SK-N-SH (cell line): Measurements from ENCODE around the gene TEPSIN.

ENCODE experiments used
- CTCF ChIP-seq: fragments of 200-600 bp; sonication (generic); IDR thresholded peaks from 2 replicates; pipeline ENCODE4 v1.6.1; 2017; ENCODE audit warnings: antibody characterized with exemption, mild to moderate bottlenecking, moderate library complexity
- EZH2phosphoT487 ChIP-seq: fragments of 200-600 bp; sonication (generic); IDR thresholded peaks from 2 replicates; pipeline ENCODE4 v1.6.1; 2017; ENCODE audit warnings: low read depth, mixed run types, mild to moderate bottlenecking, antibody characterized with exemption, moderate library complexity, borderline replicate concordance
- FOSL2 ChIP-seq: IDR thresholded peaks from 2 replicates; pipeline ENCODE4 v1.4.0; 2012; ENCODE audit warnings: low read depth, mild to moderate bottlenecking, moderate library complexity, borderline replicate concordance
- RCOR1 ChIP-seq: fragments of 150-350 bp; IDR thresholded peaks from 2 replicates; pipeline ENCODE4 v1.6.1; 2017; ENCODE audit warnings: antibody characterized with exemption, low read length
- REST ChIP-seq: IDR thresholded peaks from 2 replicates; pipeline ENCODE4 v1.6.1; 2012; ENCODE audit warnings: mild to moderate bottlenecking, low read depth, low read length, moderate library complexity
- SMC3 ChIP-seq: IDR thresholded peaks from 2 replicates; pipeline ENCODE4 v1.6.1; 2012; ENCODE audit warnings: low read depth, low read length, improper control_type of control experiment
- USF2 ChIP-seq: fragments of 150-350 bp; IDR thresholded peaks from 2 replicates; pipeline ENCODE4 v1.6.1; 2017; ENCODE audit warnings: antibody characterized with exemption, low read length, low read depth, borderline replicate concordance

- TF ChIP-seq CTCF, result no peak
- TF ChIP-seq EZH2phosphoT487, result no peak
- TF ChIP-seq RCOR1, result no peak
- no peak for TF ChIP-seq USF2
- TF ChIP-seq SMC3, result no peak
- no peak for TF ChIP-seq FOSL2
- TF ChIP-seq REST, result no peak
These were observed 18.7 kb upstream of the TEPSIN start for GRCh38 chr17:81257533-81257932.
